PC-3 (cell line): Measurements from ENCODE around the gene MRM3. TPM values are rescaled to one million over a fixed set of nuclear protein-coding genes. Genes with fewer than 3 reads are reported as not detected.

Source experiments
- ATAC-seq: fragments of 200-7000 bp; cut with Tn5 transposase; 2 replicates; pipeline ENCODE4 v1.9.1; 2020; ENCODE audit warnings: mild to moderate bottlenecking, moderate library complexity
- BruUV-seq: library from RNA; stranded (reverse); fragments of 400-500 nt; replicated peaks from 2 replicates; lab custom pipeline; 2021; lab: Mats Ljungman, UMichigan
- CTCF ChIA-PET: fragments of 300-600 bp; sonication (Branson Sonifier 250); formaldehyde crosslinking; loops from one replicate; lab custom pipeline; 2022; ENCODE audit warnings: antibody characterized with exemption; lab: Charles Lee
- POLR2A ChIA-PET: fragments of 300-600 bp; sonication (Branson Sonifier 250); formaldehyde crosslinking; loops from one replicate; lab custom pipeline; 2022; ENCODE audit warnings: antibody characterized with exemption; ENCODE audit not compliant: unreplicated experiment; lab: Charles Lee
- DNase-seq: peaks from one replicate; pipeline ENCODE4 v3.0.0-alpha.2; 2015
- H2AFZ ChIP-seq: fragments of 300-600 bp; sonication (generic); 2 replicates; pipeline ENCODE4 v1.6.0; 2016; ENCODE audit warnings: antibody characterized with exemption, low read length
- H3F3A ChIP-seq: fragments of 300-600 bp; sonication (generic); one replicate; pipeline ENCODE4 v1.6.0; 2017; ENCODE audit warnings: antibody characterized with exemption, low read length, control low read depth, mild to moderate bottlenecking; ENCODE audit not compliant: unreplicated experiment
- H3K27ac ChIP-seq: fragments of 300-600 bp; sonication (generic); 2 replicates; pipeline ENCODE4 v1.5.1; 2016; ENCODE audit warnings: mild to moderate bottlenecking, low read length
- H3K27me3 ChIP-seq: fragments of 300-600 bp; sonication (generic); 2 replicates; pipeline ENCODE4 v1.6.1; 2016; ENCODE audit warnings: low read length, mixed read lengths
- H3K36me3 ChIP-seq: fragments of 300-600 bp; sonication (generic); 2 replicates; pipeline ENCODE4 v1.6.1; 2016; ENCODE audit warnings: low read depth, mixed run types, low read length, mixed read lengths
- H3K4me1 ChIP-seq: fragments of 300-600 bp; sonication (generic); 2 replicates; pipeline ENCODE4 v1.5.1; 2016; ENCODE audit warnings: low read length; ENCODE audit not compliant: insufficient read depth
- H3K4me2 ChIP-seq: fragments of 300-600 bp; sonication (generic); 2 replicates; pipeline ENCODE4 v1.6.0; 2016; ENCODE audit warnings: low read length
- H3K4me3 ChIP-seq: fragments of 300-600 bp; sonication (generic); 2 replicates; pipeline ENCODE4 v1.5.1; 2016; ENCODE audit warnings: mild to moderate bottlenecking, low read length, mixed read lengths
- H3K79me2 ChIP-seq: fragments of 300-600 bp; sonication (generic); 2 replicates; pipeline ENCODE4 v1.6.1; 2017; ENCODE audit warnings: low read length, mixed read lengths
- H3K9ac ChIP-seq: fragments of 300-600 bp; sonication (generic); 2 replicates; pipeline ENCODE4 v1.6.0; 2016; ENCODE audit warnings: mild to moderate bottlenecking, low read length
- H3K9me2 ChIP-seq: fragments of 300-600 bp; sonication (generic); replicated peaks from 2 replicates; pipeline ENCODE4 v1.6.1; 2016; ENCODE audit warnings: mixed run types, low read length, mixed read lengths
- H3K9me3 ChIP-seq: fragments of 300-600 bp; sonication (generic); 2 replicates; pipeline ENCODE4 v1.6.1; 2016; ENCODE audit warnings: low read length, mixed read lengths
- H4K20me1 ChIP-seq: fragments of 300-600 bp; sonication (generic); 2 replicates; pipeline ENCODE4 v1.6.1; 2016; ENCODE audit warnings: low read length, mixed read lengths
- EZH2 ChIP-seq: fragments of 300-600 bp; sonication (generic); IDR thresholded peaks from one replicate; pipeline ENCODE4 v1.6.1; 2017; ENCODE audit warnings: antibody characterized with exemption, mild to moderate bottlenecking, low read length; ENCODE audit not compliant: unreplicated experiment
- EZH2phosphoT487 ChIP-seq: fragments of 300-600 bp; sonication (generic); IDR thresholded peaks from 2 replicates; pipeline ENCODE4 v1.6.1; 2018; ENCODE audit warnings: mild to moderate bottlenecking, antibody characterized with exemption, low read length, borderline replicate concordance
- intact Hi-C: fragments of 100-400 bp; cut with micrococcal nuclease; formaldehyde crosslinking; loops from 2 replicates; pipeline ENCODE4 v1.9.0; 2023
- total RNA-seq: library from RNA; depleted of rRNA; stranded (reverse); fragments of >200 nt; gene quantifications from 2 replicates; pipeline ENCODE4 v1.2.3, GENCODE V29; 2014
- TF ChIP-seq, protein P1 (sequence below): fragments of 300-600 bp; sonication (generic); conservative IDR thresholded peaks from 2 replicates; pipeline ENCODE4 v1.5.1; 2017; ENCODE audit warnings: antibody characterized with exemption, low read depth, mild to moderate bottlenecking, low read length

MRM3 gene
- total RNA-seq, 1 experiment from 2014 or later, result 40.4 TPM

- H2AFZ ChIP-seq, result no peak overlapping the region
- H3K9me2 ChIP-seq, result no peaks in the 10 kb centered on the region
- H3K27ac ChIP-seq, result no peak overlapping the region
- H4K20me1 ChIP-seq, result peaks cover 3% of the 10 kb centered on the region; the same call in 1 of the 2 replicates
- TF ChIP-seq EZH2 (no peak), EZH2phosphoT487 (no peak)
- TF ChIP-seq, protein P1, sequence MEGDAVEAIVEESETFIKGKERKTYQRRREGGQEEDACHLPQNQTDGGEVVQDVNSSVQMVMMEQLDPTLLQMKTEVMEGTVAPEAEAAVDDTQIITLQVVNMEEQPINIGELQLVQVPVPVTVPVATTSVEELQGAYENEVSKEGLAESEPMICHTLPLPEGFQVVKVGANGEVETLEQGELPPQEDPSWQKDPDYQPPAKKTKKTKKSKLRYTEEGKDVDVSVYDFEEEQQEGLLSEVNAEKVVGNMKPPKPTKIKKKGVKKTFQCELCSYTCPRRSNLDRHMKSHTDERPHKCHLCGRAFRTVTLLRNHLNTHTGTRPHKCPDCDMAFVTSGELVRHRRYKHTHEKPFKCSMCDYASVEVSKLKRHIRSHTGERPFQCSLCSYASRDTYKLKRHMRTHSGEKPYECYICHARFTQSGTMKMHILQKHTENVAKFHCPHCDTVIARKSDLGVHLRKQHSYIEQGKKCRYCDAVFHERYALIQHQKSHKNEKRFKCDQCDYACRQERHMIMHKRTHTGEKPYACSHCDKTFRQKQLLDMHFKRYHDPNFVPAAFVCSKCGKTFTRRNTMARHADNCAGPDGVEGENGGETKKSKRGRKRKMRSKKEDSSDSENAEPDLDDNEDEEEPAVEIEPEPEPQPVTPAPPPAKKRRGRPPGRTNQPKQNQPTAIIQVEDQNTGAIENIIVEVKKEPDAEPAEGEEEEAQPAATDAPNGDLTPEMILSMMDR, result no peak
- ATAC-seq, result no peak
- H3K9ac ChIP-seq, result no peak overlapping the region
- H3K4me1 ChIP-seq, result no peaks in the 10 kb centered on the region
- peaks cover 34% of the 10 kb centered on the region for H3K36me3 ChIP-seq
- peaks cover 4% of the 10 kb centered on the region for H3F3A ChIP-seq
- H3K9me3 ChIP-seq, result no peaks in the 10 kb centered on the region
- CTCF ChIA-PET, result no interaction called here
- DNase-seq, result no peak
- H3K27me3 ChIP-seq, result no peaks in the 10 kb centered on the region
- BruUV-seq, result no TSS peak
- POLR2A ChIA-PET, result no interaction called here
- H3K4me2 ChIP-seq, result no peak overlapping the region
- peaks cover 53% of the 10 kb centered on the region for H3K79me2 ChIP-seq
- H3K4me3 ChIP-seq, result no peak overlapping the region
- intact Hi-C loops, result no loop called here
These were observed 39.9 kb upstream of the MRM3 start for GRCh38 chr17:742147-742793.

- Histone ChIP-seq H2AFZ (no peak overlapping the region), H3K79me2 (peaks cover 62% of the 10 kb centered on the region), H3F3A (peaks cover 4% of the 10 kb centered on the region), H3K9ac (no peak overlapping the region), H3K27me3 (no peaks in the 10 kb centered on the region), H3K9me3 (no peaks in the 10 kb centered on the region), H3K9me2 (no peaks in the 10 kb centered on the region), H4K20me1 (peaks cover 3% of the 10 kb centered on the region; the same call in 1 of the 2 replicates), H3K4me3 (no peak overlapping the region), H3K4me2 (no peak overlapping the region), H3K4me1 (no peaks in the 10 kb centered on the region), H3K36me3 (peaks cover 41% of the 10 kb centered on the region), H3K27ac (no peak overlapping the region)
- TF ChIP-seq EZH2phosphoT487 (no peak), EZH2 (no peak)
- TF ChIP-seq, protein P1, result no peak
- ATAC-seq, result no peak
- intact Hi-C loops, result no loop called here
- ChIA-PET POLR2A (no interaction called here), CTCF (no interaction called here)
- BruUV-seq, result no TSS peak
- no peak for DNase-seq
These were observed 39.0 kb upstream of the MRM3 start for GRCh38 chr17:743139-743538.

GRCh38 chr17:744937-745336 is 37.2 kb upstream of the MRM3 start:
- H3K9ac ChIP-seq, result no peak overlapping the region
- POLR2A ChIA-PET, result no interaction called here
- H3K79me2 ChIP-seq, result peaks cover 73% of the 10 kb centered on the region
- ATAC-seq (no peak), DNase-seq (no peak)
- H3K4me1 ChIP-seq, result peaks cover 4% of the 10 kb centered on the region
- intact Hi-C loops, result no loop called here
- no peaks in the 10 kb centered on the region for H3K9me3 ChIP-seq
- TF ChIP-seq EZH2 (no peak), EZH2phosphoT487 (no peak)
- TF ChIP-seq, protein P1, result no peak
- no peaks in the 10 kb centered on the region for H3K9me2 ChIP-seq
- no peak overlapping the region for H3K4me2 ChIP-seq
- peaks cover 6% of the 10 kb centered on the region for H4K20me1 ChIP-seq
- CTCF ChIA-PET, result no interaction called here
- H3K36me3 ChIP-seq, result peaks cover 41% of the 10 kb centered on the region
- H2AFZ ChIP-seq, result no peak overlapping the region
- no TSS peak for BruUV-seq
- no peaks in the 10 kb centered on the region for H3K27me3 ChIP-seq
- H3K27ac ChIP-seq, result no peak overlapping the region
- peaks cover 4% of the 10 kb centered on the region for H3F3A ChIP-seq
- no peak overlapping the region for H3K4me3 ChIP-seq
